Measurements from ENCODE around the gene GALM.

The GALM gene

DNA sequence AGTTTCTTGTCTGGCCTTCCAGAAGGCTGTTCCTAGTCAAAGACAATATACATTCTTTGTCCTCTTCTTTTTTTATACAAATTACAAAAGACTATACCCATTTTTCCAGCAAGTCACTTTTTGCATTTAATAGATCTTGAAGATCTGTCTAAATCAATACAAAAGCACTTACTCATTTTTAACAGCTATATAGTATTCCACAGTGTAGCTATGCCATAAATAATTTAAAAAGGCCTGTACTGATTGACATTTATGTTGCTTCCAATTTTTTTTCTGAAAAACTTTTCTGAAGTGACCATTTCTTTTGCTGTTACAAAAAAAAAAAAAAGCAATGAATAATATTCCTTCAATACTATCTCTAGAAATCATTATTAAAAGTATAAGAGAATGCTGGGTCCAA lies 32.9 kb upstream of the GALM start:
- Histone ChIP-seq H3K4me2 (ENCODE audit: low read length) (no peak overlapping the region), H3K9ac (ENCODE audit: low read length) (no peak overlapping the region), H3K9me2 (ENCODE audit: low read depth, low read length) (no peaks in the 10 kb centered on the region), H4K20me1 (ENCODE audit: insufficient read depth, low read length) (no peaks in the 10 kb centered on the region), H2AFZ (ENCODE audit: low read length) (no peak overlapping the region), H3K79me2 (ENCODE audit: insufficient read depth, low read length) (no peaks in the 10 kb centered on the region), H3K9me3 (ENCODE audit: low read length) (no peaks in the 10 kb centered on the region), H3K27ac (ENCODE audit: low read depth, low read length, poor library complexity, severe bottlenecking) (no peak overlapping the region), H3K4me1 (ENCODE audit: insufficient read depth, low read length, severe bottlenecking) (peaks cover 24% of the 10 kb centered on the region), H3F3A (ENCODE audit: insufficient read depth, low read length) (no peaks in the 10 kb centered on the region), H3K27me3 (ENCODE audit: insufficient read depth, low read length) (no peaks in the 10 kb centered on the region), H3K36me3 (ENCODE audit: insufficient read depth, low read length) (no peaks in the 10 kb centered on the region), H3K4me3 (ENCODE audit: low read depth, low read length, poor library complexity, severe bottlenecking) (no peak overlapping the region)
- TF ChIP-seq, protein P1, sequence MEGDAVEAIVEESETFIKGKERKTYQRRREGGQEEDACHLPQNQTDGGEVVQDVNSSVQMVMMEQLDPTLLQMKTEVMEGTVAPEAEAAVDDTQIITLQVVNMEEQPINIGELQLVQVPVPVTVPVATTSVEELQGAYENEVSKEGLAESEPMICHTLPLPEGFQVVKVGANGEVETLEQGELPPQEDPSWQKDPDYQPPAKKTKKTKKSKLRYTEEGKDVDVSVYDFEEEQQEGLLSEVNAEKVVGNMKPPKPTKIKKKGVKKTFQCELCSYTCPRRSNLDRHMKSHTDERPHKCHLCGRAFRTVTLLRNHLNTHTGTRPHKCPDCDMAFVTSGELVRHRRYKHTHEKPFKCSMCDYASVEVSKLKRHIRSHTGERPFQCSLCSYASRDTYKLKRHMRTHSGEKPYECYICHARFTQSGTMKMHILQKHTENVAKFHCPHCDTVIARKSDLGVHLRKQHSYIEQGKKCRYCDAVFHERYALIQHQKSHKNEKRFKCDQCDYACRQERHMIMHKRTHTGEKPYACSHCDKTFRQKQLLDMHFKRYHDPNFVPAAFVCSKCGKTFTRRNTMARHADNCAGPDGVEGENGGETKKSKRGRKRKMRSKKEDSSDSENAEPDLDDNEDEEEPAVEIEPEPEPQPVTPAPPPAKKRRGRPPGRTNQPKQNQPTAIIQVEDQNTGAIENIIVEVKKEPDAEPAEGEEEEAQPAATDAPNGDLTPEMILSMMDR (IDR thresholded peaks at IDR 0.05; ENCODE audit: low read length), result no peak

GRCh38 chr2:38633895-38634294 lies 32.0 kb upstream of the GALM start:
- H3K36me3 ChIP-seq (ENCODE audit: insufficient read depth, low read length), result no peaks in the 10 kb centered on the region
- TF ChIP-seq, protein P1 (IDR thresholded peaks at IDR 0.05; ENCODE audit: low read length), result no peak
- TF ChIP-seq EZH2 (IDR thresholded peaks at IDR 0.05; ENCODE audit: borderline replicate concordance, low read length), result no peak
- peaks cover 24% of the 10 kb centered on the region for H3K4me1 ChIP-seq (ENCODE audit: insufficient read depth, low read length, severe bottlenecking)
- H3K9ac ChIP-seq (ENCODE audit: low read length), result no peak overlapping the region
- no peak overlapping the region for H3K4me2 ChIP-seq (ENCODE audit: low read length)
- no peaks in the 10 kb centered on the region for H3F3A ChIP-seq (ENCODE audit: insufficient read depth, low read length)
- H3K4me3 ChIP-seq (ENCODE audit: low read depth, low read length, poor library complexity, severe bottlenecking), result no peak overlapping the region
- no peak overlapping the region for H2AFZ ChIP-seq (ENCODE audit: low read length)
- no peaks in the 10 kb centered on the region for H3K9me2 ChIP-seq (ENCODE audit: low read depth, low read length)
- H3K27ac ChIP-seq (ENCODE audit: low read depth, low read length, poor library complexity, severe bottlenecking), result no peak overlapping the region
- H3K79me2 ChIP-seq (ENCODE audit: insufficient read depth, low read length), result no peaks in the 10 kb centered on the region
- H3K9me3 ChIP-seq (ENCODE audit: low read length), result no peaks in the 10 kb centered on the region
- H3K27me3 ChIP-seq (ENCODE audit: insufficient read depth, low read length), result no peaks in the 10 kb centered on the region
- no peaks in the 10 kb centered on the region for H4K20me1 ChIP-seq (ENCODE audit: insufficient read depth, low read length)

DNA sequence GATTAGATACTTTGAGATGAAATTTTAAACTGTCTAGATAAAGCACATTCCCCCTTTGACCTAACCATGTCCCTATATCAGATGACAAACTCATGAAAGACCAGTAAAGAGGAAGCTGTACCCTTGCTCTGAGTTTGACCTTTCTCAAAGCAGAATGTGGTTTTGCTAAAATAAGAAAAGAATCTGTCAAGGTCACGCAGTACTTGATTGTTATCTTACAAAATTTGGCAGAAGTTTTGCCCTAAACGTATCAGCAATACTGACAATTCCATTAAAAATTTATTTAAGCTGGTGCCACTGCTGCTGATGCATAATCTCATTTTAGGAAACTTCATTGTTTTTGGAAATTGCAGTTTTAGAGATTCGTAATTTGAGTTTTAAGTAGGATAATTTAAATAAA lies 31.2 kb upstream of the GALM start:
- Histone ChIP-seq H3K4me1 (ENCODE audit: insufficient read depth, low read length, severe bottlenecking) (peaks cover 24% of the 10 kb centered on the region), H4K20me1 (ENCODE audit: insufficient read depth, low read length) (no peaks in the 10 kb centered on the region), H3K4me3 (ENCODE audit: low read depth, low read length, poor library complexity, severe bottlenecking) (no peak overlapping the region), H3K79me2 (ENCODE audit: insufficient read depth, low read length) (no peaks in the 10 kb centered on the region), H3K4me2 (ENCODE audit: low read length) (peak overlapping the region; percentile 49), H3K9ac (ENCODE audit: low read length) (no peak overlapping the region), H3K36me3 (ENCODE audit: insufficient read depth, low read length) (no peaks in the 10 kb centered on the region), H3K27ac (ENCODE audit: low read depth, low read length, poor library complexity, severe bottlenecking) (peak overlapping the region; percentile 40), H3K27me3 (ENCODE audit: insufficient read depth, low read length) (no peaks in the 10 kb centered on the region), H2AFZ (ENCODE audit: low read length) (no peak overlapping the region), H3F3A (ENCODE audit: insufficient read depth, low read length) (no peaks in the 10 kb centered on the region), H3K9me2 (ENCODE audit: low read depth, low read length) (no peaks in the 10 kb centered on the region), H3K9me3 (ENCODE audit: low read length) (no peaks in the 10 kb centered on the region)
- TF ChIP-seq, protein P1 (IDR thresholded peaks at IDR 0.05; ENCODE audit: low read length), result no peak
- TF ChIP-seq EZH2 (IDR thresholded peaks at IDR 0.05; ENCODE audit: borderline replicate concordance, low read length), result no peak
